Measurements from ENCODE around the gene AXL. TPM values are rescaled to one million over a fixed set of nuclear protein-coding genes. Genes with fewer than 3 reads are reported as not detected.
"Not testable (repeated sequence)": the region's sequence is repeated elsewhere in the genome, so short reads cannot be mapped to it uniquely, and the experiment has no call there.

Gene AXL
- total RNA-seq, 1 donor from 2014 or later, result 0.70 TPM

DNA sequence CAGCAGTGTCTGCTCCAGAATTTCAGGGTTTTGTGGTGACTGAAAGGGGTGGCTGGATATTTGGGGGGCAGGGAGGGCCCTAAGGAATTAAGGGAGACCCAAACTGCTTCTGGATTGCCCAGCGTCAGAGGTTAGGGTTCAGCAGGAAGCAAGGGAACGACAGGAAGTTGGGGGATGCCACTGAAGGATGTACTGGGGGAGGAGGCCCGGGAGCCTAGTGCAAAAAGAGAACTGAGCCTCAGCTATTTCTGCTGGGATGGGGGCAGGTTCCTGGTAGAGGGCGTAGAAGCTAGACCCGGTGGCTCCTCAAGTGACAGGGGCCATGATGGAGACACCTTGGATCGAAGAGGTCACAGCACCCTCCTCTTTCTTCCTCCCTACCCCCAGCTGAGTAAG, 24.9 kb upstream of the AXL start:
- Mint-ChIP-seq H3K4me1 (peaks cover 15% of the 10 kb centered on the region), H3K27me3 (peaks cover 44% of the 10 kb centered on the region), H3K27ac (peak overlapping the region; percentile 1), H3K4me3 (peak overlapping the region; percentile 59), H3K36me3 (ENCODE audit: low read depth) (no peaks in the 10 kb centered on the region), H3K9me3 (no peaks in the 10 kb centered on the region)
- DNase-seq, result no peak
- intact Hi-C loops (cut with micrococcal nuclease), result no loop called here

DNA sequence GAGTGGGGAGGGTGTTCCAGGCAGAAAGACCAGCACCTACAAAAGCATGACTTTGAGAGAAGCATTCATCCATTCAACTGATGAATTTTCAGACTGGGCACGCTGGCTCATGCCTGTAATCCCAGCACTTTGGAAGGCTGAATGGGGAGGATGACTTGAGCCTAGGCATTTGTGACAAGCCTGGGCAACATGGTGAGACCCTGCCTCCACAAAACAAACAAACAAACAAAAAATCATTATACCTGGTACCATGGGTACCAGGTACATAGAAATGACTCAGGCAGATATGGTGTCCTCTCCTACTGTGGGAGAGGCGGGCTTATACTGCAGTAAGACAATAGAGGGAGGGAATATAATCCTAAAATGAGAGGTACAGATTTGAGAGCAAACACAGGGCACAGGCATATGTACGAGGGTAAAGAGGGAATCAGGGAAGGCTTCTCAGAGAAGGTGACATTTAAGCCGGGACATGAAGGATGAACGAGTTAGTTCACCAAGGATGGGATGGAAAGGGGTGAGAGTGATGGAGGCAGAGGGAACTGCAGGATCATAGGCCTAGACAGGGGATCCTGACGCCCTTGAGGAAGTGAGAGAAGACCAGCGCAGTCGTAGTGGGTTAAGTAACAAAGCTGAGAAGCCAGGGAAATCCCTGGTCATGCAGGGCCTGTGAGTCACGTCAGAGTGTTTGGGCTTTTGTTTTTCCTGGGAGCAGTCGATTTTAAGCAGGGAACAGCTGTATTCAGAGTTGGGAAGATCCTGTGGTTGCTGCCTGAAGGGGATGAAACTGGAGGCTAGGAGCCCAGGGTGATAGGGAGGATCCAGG, 23.1 kb upstream of the AXL start:
- intact Hi-C loops (cut with micrococcal nuclease), result no loop called here
- Mint-ChIP-seq H3K4me3 (no peak overlapping the region), H3K27ac (no peak overlapping the region), H3K4me1 (peaks cover 15% of the 10 kb centered on the region), H3K36me3 (ENCODE audit: low read depth) (no peaks in the 10 kb centered on the region), H3K9me3 (no peaks in the 10 kb centered on the region), H3K27me3 (peaks cover 36% of the 10 kb centered on the region)
- DNase-seq, result no peak

GRCh38 chr19:41198559-41198958, 20.5 kb upstream of the AXL start:
- Mint-ChIP-seq H3K4me3 (no peak overlapping the region), H3K27me3 (peaks cover 21% of the 10 kb centered on the region), H3K27ac (no peak overlapping the region), H3K36me3 (ENCODE audit: low read depth) (no peaks in the 10 kb centered on the region), H3K4me1 (peaks cover 7% of the 10 kb centered on the region), H3K9me3 (no peaks in the 10 kb centered on the region)
- DNase-seq, result no peak
- intact Hi-C loops (cut with micrococcal nuclease), result no loop called here

- DNase-seq, result no peak
- Mint-ChIP-seq H3K9me3 (no peaks in the 10 kb centered on the region), H3K27ac (no peak overlapping the region), H3K4me1 (peaks cover 14% of the 10 kb centered on the region), H3K36me3 (ENCODE audit: low read depth) (no peaks in the 10 kb centered on the region), H3K27me3 (peaks cover 5% of the 10 kb centered on the region), H3K4me3 (no peak overlapping the region)
- intact Hi-C loops (cut with micrococcal nuclease), result no loop called here
Measured at GRCh38 chr19:41203371-41203770, 15.7 kb upstream of the AXL start.

DNA sequence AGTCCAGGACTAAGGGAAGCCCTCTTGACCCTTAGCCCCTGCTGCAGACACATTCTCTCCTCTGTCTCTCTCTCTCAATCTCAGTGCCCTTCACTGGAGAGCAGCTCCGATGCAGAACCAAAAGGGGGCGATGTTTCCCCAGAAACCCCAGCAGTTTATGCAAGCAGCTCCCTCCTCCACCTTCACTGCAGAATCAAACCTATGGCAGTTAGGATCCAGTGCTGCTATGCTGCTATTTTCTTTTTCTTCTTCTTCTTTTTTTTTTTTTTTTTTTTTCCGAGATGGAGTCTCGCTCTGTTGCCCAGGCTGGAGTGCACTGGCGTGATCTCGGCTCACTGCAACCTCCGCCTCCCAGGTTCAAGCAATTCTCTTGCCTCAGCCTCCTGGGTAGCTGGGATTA, 14.7 kb upstream of the AXL start:
- H3K9me3 Mint-ChIP-seq; H3K36me3 Mint-ChIP-seq (ENCODE audit: low read depth); H3K27ac Mint-ChIP-seq; H3K4me3 Mint-ChIP-seq; H3K27me3 Mint-ChIP-seq: not testable (repeated sequence)
- H3K4me1 Mint-ChIP-seq, result peaks cover 14% of the 10 kb centered on the region
- peak; percentile 95 for DNase-seq
- intact Hi-C loops (cut with micrococcal nuclease), result loop anchor here (1.0 kb wide), 2 partner anchors 58 to 104 kb away; no protein-coding TSS in a partner anchor

DNA sequence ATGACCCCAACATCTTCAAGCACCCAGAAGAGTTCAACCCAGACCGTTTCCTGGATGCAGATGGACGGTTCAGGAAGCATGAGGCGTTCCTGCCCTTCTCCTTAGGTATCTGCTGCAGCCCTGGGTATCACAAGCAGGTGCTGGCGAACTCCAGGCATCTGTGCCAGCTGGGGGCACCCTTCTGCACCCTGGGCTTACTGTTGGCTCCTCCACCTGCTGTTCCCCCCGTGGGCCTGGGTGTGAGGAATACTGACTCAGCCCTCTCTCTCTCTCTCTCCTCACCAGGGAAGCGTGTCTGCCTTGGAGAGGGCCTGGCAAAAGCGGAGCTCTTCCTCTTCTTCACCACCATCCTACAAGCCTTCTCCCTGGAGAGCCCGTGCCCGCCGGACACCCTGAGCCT, 13.0 kb upstream of the AXL start:
- Mint-ChIP-seq H3K4me3 (no peak overlapping the region), H3K36me3 (ENCODE audit: low read depth) (no peaks in the 10 kb centered on the region), H3K4me1 (peaks cover 14% of the 10 kb centered on the region), H3K27ac (no peak overlapping the region), H3K9me3 (no peaks in the 10 kb centered on the region), H3K27me3 (no peaks in the 10 kb centered on the region)
- intact Hi-C loops (cut with micrococcal nuclease), result no loop called here
- no peak for DNase-seq

DNA sequence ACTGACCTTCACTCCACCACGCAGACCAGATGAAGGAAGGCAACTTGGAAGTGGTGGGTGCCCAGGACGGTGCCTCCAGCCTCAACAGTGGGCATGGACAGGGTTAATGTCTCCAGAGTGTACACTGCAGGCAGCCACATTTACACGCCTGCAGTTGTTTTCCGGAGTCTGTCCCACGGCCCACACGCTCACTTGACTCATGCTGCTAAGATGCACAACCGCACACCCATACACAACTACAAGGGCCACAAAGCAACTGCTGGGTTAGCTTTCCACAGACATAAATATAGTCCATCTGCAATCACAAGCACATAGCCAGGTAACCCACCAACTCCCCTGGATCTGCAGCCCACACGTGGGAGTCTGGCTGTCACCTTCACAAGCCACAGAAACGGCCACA, 12.6 kb upstream of the AXL start:
- Mint-ChIP-seq H3K27me3 (no peaks in the 10 kb centered on the region), H3K9me3 (no peaks in the 10 kb centered on the region), H3K4me1 (peaks cover 14% of the 10 kb centered on the region), H3K27ac (peak overlapping the region; percentile 35), H3K4me3 (no peak overlapping the region), H3K36me3 (ENCODE audit: low read depth) (no peaks in the 10 kb centered on the region)
- intact Hi-C loops (cut with micrococcal nuclease), result no loop called here
- DNase-seq, result no peak

- intact Hi-C loops (cut with micrococcal nuclease), result no loop called here
- H3K36me3 Mint-ChIP-seq (ENCODE audit: low read depth), result no peaks in the 10 kb centered on the region
- DNase-seq, result no peak
- no peaks in the 10 kb centered on the region for H3K9me3 Mint-ChIP-seq
- no peaks in the 10 kb centered on the region for H3K27me3 Mint-ChIP-seq
- H3K27ac Mint-ChIP-seq, result peak overlapping the region; percentile 35
- H3K4me3 Mint-ChIP-seq, result no peak overlapping the region
- H3K4me1 Mint-ChIP-seq, result peaks cover 14% of the 10 kb centered on the region
Measured at GRCh38 chr19:41206926-41207750, 11.9 kb upstream of the AXL start.

DNA sequence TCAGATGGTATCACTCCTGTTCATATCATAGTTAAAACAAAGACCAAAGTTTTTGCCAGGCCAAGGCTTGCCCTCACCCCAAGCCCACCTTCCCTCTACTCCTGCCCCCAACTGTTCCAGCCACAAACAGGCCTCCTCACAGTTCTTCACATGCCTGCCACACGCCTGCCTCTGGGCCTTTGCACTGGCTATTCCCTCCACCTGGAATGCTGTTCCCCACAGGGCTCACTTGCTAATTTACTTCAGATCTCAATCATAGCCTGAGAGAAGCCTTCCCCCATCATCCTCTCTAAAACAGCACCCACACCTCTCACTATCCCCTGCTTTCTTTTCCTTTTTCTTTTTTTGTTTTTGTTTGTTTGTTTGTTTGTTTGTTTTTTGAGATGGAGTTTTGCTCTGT, 4.9 kb upstream of the AXL start:
- no peak for DNase-seq
- Mint-ChIP-seq H3K4me1 (no peaks in the 10 kb centered on the region), H3K36me3 (ENCODE audit: low read depth) (no peaks in the 10 kb centered on the region), H3K27me3 (peaks cover 25% of the 10 kb centered on the region), H3K27ac (no peak overlapping the region), H3K4me3 (no peak overlapping the region), H3K9me3 (no peaks in the 10 kb centered on the region)
- intact Hi-C loops (cut with micrococcal nuclease), result no loop called here

- Mint-ChIP-seq H3K36me3 (ENCODE audit: low read depth) (no peaks in the 10 kb centered on the region), H3K27me3 (peaks cover 51% of the 10 kb centered on the region), H3K4me3 (no peak overlapping the region)
Measured at GRCh38 chr19:41217741-41218140, 1.3 kb upstream of the AXL start.

DNA sequence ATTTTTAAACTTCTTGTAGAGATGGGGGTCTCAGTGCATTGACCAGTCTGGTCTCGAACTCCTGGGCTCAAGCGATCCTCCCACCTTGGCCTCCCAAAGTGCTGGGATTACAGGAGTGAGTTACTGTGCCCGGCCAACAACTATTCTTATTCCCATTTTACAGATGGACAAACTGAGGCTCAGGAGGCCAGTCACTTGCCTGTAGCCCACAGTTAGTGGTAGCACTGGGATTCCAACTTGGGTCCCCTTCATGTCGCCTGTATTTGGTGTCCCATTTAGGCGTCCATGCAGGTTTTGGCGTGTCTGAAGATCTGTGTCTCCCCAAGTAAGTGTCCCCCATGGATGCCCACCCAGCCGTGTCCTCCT, 791 bp upstream of the AXL start:
- no peak for DNase-seq
- Mint-ChIP-seq H3K36me3 (ENCODE audit: low read depth) (no peaks in the 10 kb centered on the region), H3K9me3 (no peaks in the 10 kb centered on the region), H3K4me3 (no peak overlapping the region), H3K27me3 (peaks cover 52% of the 10 kb centered on the region), H3K27ac (no peak overlapping the region), H3K4me1 (peaks cover 5% of the 10 kb centered on the region)
- intact Hi-C loops (cut with micrococcal nuclease), result no loop called here

More at GRCh38 chr19:41217741-41218140, 1.3 kb upstream of the AXL start:
- no peak for DNase-seq
- intact Hi-C loops (cut with micrococcal nuclease), result no loop called here
- H3K9me3 Mint-ChIP-seq, result no peaks in the 10 kb centered on the region
- peaks cover 5% of the 10 kb centered on the region for H3K4me1 Mint-ChIP-seq
- H3K27ac Mint-ChIP-seq, result no peak overlapping the region

DNA sequence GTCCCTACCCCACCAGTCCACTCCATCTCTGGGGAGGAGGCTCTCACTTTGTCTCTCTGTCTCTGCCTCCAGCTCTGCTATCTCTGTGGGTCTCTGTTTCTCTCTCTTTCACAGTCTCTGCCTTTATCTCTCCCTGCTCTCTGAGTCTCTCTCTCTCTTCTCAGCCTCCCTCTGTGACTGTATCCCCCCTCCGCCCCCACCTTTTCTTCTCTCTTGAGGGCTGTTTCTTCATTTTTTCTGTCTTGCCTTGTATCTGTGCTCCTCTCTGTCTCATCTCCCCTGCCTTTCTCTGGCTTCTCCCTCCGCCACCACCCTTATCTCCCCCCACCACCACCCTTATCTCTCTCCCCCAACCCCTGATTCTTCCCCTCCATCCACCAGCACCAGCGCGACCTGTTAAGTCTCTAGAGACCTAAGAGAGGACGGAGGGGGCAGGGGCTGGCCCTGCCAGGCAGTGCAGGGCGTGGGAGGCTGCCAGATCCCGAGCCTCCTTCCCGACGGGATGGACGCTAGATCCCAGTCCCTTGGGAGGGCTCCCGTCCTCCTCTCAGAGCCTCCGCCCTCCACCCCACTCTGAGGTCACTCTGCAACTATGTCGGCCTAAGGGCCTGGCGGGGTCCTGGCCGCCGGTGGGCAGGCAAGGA, 1.0 kb downstream of the AXL start:
- Mint-ChIP-seq H3K27me3 (peaks cover 48% of the 10 kb centered on the region), H3K9me3 (no peaks in the 10 kb centered on the region), H3K27ac (no peak overlapping the region), H3K4me3 (no peak overlapping the region), H3K36me3 (ENCODE audit: low read depth) (no peaks in the 10 kb centered on the region), H3K4me1 (peaks cover 11% of the 10 kb centered on the region)
- DNase-seq, result no peak
- intact Hi-C loops (cut with micrococcal nuclease), result no loop called here

GRCh38 chr19:41220811-41221210, 1.8 kb downstream of the AXL start:
- no peaks in the 10 kb centered on the region for H3K36me3 Mint-ChIP-seq (ENCODE audit: low read depth)
- intact Hi-C loops (cut with micrococcal nuclease), result no loop called here
- DNase-seq, result no peak
- peaks cover 50% of the 10 kb centered on the region for H3K27me3 Mint-ChIP-seq
- no peak overlapping the region for H3K4me3 Mint-ChIP-seq
- H3K9me3 Mint-ChIP-seq, result no peaks in the 10 kb centered on the region
- no peak overlapping the region for H3K27ac Mint-ChIP-seq
- peaks cover 17% of the 10 kb centered on the region for H3K4me1 Mint-ChIP-seq
